Esophagus muscularis mucosa (tissue), 4 donors: ENCODE data around the gene HSPG2. TPM values are rescaled to one million over a fixed set of nuclear protein-coding genes. Genes with fewer than 3 reads are reported as not detected.
"Not testable (repeated sequence)": the region's sequence is repeated elsewhere in the genome, so short reads cannot be mapped to it uniquely, and the experiment has no call there.

Source experiments
- DNase-seq: peaks from one replicate; pipeline ENCODE4 v3.0.0-alpha.2; 2017; ENCODE audit errors: extremely low spot score
- H3K27ac ChIP-seq, 4 donors: fragments of 200-600 bp; sonication (generic); replicated peaks in 1 of 4; 1 replicate in 3 of 4; 2 replicates in 1 of 4; pipeline ENCODE4 v1.5.1; 2016 to 2019; ENCODE audit warnings: mild to moderate bottlenecking in 1 of 4
- H3K27me3 ChIP-seq, 4 donors: fragments of 200-600 bp; sonication (generic); one replicate each; pipeline versions ENCODE4 v1.5.1 to v1.6.0; 2016 to 2019
- H3K36me3 ChIP-seq, 4 donors: fragments of 200-600 bp; sonication (generic); one replicate each; pipeline ENCODE4 v1.5.1; 2016 to 2019
- H3K4me1 ChIP-seq, 4 donors: fragments of 200-600 bp; sonication (generic); one replicate each; pipeline ENCODE4 v1.5.1; 2016 to 2019
- H3K4me3 ChIP-seq, 4 donors: fragments of 200-600 bp; sonication (generic); 1 replicate in 2 of 4; 2 replicates in 2 of 4; pipeline ENCODE4 v1.5.1; 2016 to 2019; ENCODE audit warnings: mild to moderate bottlenecking in 4 of 4, moderate library complexity in 1 of 4
- H3K9me3 ChIP-seq, 4 donors: fragments of 200-600 bp; sonication (generic); 1 replicate in 3 of 4; 2 replicates in 1 of 4; pipeline ENCODE4 v1.5.1; 2016 to 2019
- CTCF ChIP-seq, 3 experiments: fragments of 200-600 bp in 2 of 3; fragments of 450-650 bp in 1 of 3; sonication (generic) in 2 of 3; IDR thresholded peaks; one replicate each; pipeline ENCODE4 v1.5.1; 2017 to 2019; ENCODE audit warnings: antibody characterized with exemption in 3 of 3, mild to moderate bottlenecking in 2 of 3, moderate library complexity in 1 of 3
- EP300 ChIP-seq: sonication (generic); formaldehyde crosslinking; IDR thresholded peaks from one replicate; pipeline ENCODE4 v1.6.1; 2017; ENCODE audit warnings: antibody characterized with exemption
- POLR2A ChIP-seq: fragments of 450-650 bp; IDR thresholded peaks from one replicate; pipeline ENCODE4 v1.6.1; 2017; ENCODE audit warnings: antibody characterized with exemption, moderate library complexity, mild to moderate bottlenecking, low read depth
- POLR2AphosphoS5 ChIP-seq, 2 donors: sonication (generic); formaldehyde crosslinking; IDR thresholded peaks; one replicate each; pipeline ENCODE4 v1.6.1; 2017; ENCODE audit warnings: antibody characterized with exemption in 2 of 2
- WGBS: methylation state at CpG from one replicate; pipeline ENCODE4 v1.1.5; 2018; 5-methylcytosine and 5-hydroxymethylcytosine counted together
- intact Hi-C: fragments of 100-400 bp; cut with DNase I; formaldehyde crosslinking; loops from one replicate; pipeline ENCODE4 v1.15.1; 2023
- total RNA-seq, 4 donors: library from RNA; depleted of rRNA; stranded (reverse); fragments of >200 nt; gene quantifications; one replicate each; pipeline versions ENCODE4 v1.1.0 to v1.2.1, GENCODE V29; 2016

Gene HSPG2
- total RNA-seq, 4 donors from 2014 or later: 414 to 1,199 (median 595) TPM

- H3K36me3 ChIP-seq, H3K27me3 ChIP-seq, DNase-seq, intact Hi-C loops, H3K9me3 ChIP-seq, H3K27ac ChIP-seq, H3K4me1 ChIP-seq, H3K4me3 ChIP-seq: not testable (repeated sequence)
- WGBS: 84% methylated on average over 8 of the region's 8 CpGs
Measured at GRCh38 chr1:21973948-21974347, 36.8 kb upstream of the HSPG2 start.

DNA sequence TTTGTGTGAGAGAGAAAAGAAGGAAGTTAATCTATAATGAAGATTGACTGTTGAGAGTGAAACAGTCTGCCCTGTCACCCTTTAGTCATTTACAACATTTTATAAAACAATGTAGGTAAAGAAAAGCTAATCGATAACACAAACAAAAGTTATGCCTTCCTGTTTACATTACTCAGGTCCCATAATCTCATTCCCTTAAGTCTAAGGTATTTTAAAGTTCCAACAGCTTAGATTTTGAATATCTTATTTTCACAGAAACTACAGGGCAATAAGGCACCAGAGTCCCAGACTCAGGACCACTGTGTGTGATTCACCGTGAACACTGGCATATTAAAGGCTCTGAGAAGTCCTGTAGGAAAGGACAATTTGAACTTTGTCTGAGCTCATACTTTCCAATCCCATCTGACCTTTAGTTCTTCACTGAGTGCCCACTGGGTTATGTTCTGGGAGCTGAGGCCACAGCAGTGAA, 35.9 kb upstream of the HSPG2 start:
- H3K4me1 ChIP-seq, intact Hi-C loops, H3K27me3 ChIP-seq, H3K36me3 ChIP-seq, H3K9me3 ChIP-seq, DNase-seq, H3K27ac ChIP-seq, H3K4me3 ChIP-seq: not testable (repeated sequence)
- WGBS: 61% methylated on average over 2 of the region's 2 CpGs

- H3K27me3 ChIP-seq, H3K27ac ChIP-seq, H3K36me3 ChIP-seq, intact Hi-C loops, DNase-seq, H3K4me3 ChIP-seq, H3K4me1 ChIP-seq, H3K9me3 ChIP-seq: not testable (repeated sequence)
- WGBS: 56% methylated on average over 4 of the region's 4 CpGs
Measured at GRCh38 chr1:21970523-21970922, 33.4 kb upstream of the HSPG2 start.

DNA sequence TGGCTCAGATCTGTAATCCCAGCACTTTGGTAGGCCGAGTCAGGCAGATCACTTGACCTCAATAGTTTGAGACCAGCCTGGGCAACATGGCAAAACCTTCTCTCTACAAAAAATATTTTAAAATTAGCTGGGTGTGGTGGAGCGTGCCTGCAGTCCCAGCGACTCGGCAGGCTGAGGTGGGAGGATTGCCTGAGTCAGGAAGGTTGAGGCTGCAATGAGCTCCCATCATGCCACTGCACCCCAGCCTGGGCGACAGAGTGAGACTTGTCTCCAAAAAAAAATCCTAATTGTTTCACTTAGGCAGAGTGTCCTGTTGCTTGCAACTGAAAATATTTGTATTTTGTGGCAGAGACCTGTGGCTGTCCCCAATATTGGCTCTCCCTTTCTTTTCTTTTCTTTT, 32.0 kb upstream of the HSPG2 start:
- not testable (repeated sequence) for H3K36me3 ChIP-seq, H3K27ac ChIP-seq, H3K27me3 ChIP-seq, H3K9me3 ChIP-seq, DNase-seq, H3K4me1 ChIP-seq, H3K4me3 ChIP-seq
- intact Hi-C loops: loop anchor here (10.0 kb wide), 1 partner anchor 204 kb away; no protein-coding TSS in a partner anchor
- no CpG with 5 or more reads among the region's 5 CpGs for WGBS

DNA sequence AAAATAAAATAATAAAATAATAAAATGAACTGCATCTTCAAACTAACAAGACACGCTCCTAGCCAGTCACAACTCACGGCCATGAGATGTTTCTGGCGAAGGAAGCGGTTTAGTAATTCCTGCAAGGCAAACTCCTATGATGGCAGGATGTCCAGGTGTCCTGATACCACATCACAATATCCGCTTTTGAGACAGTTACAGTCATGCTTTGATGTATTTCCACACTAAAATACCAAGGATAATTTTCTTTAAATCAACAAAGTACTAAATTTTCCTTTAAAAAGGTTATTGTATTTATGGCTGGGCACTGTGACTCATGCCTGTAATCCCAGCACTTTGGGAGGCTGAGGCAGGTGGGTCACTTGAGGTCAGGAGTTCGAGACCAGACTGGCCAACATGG, 30.1 kb upstream of the HSPG2 start:
- peaks cover 6 to 11% (median 9%) of the 10 kb centered on the region in 4 donors for H3K4me1 ChIP-seq
- intact Hi-C loops: loop anchor here (10.0 kb wide), 1 partner anchor 202 kb away; no protein-coding TSS in a partner anchor
- WGBS: 95% methylated on average over 5 of the region's 6 CpGs
- not testable (repeated sequence) for H3K27ac ChIP-seq, H3K4me3 ChIP-seq, H3K27me3 ChIP-seq, DNase-seq, H3K36me3 ChIP-seq, H3K9me3 ChIP-seq

GRCh38 chr1:21966247-21967000, 29.3 kb upstream of the HSPG2 start:
- TF ChIP-seq CTCF (IDR thresholded peaks at IDR 0.05) (no peak), POLR2A (no peak), EP300 (no peak)
- Histone ChIP-seq H3K27ac (no peak overlapping the region), H3K4me1 (peaks cover 6 to 15% (median 11%) of the 10 kb centered on the region in 4 donors), H3K4me3 (no peak overlapping the region), H3K9me3 (no peaks in the 10 kb centered on the region), H3K27me3 (no peaks in the 10 kb centered on the region), H3K36me3 (no peaks in the 10 kb centered on the region)
- intact Hi-C loops: loop anchor here (10.0 kb wide), 1 partner anchor 202 kb away; no protein-coding TSS in a partner anchor
- no peak for DNase-seq
- WGBS: 87% methylated on average over 15 of the region's 15 CpGs

- WGBS: 47% methylated on average over 11 of the region's 11 CpGs
- H3K4me3 ChIP-seq: no peak overlapping the region
- DNase-seq: no peak
- TF ChIP-seq POLR2AphosphoS5 (IDR thresholded peaks at IDR 0.05) (peak; percentile 70 to 73), EP300 (no peak), POLR2A (no peak), CTCF (IDR thresholded peaks at IDR 0.05) (peak in 2 of 3 experiments; percentile 89 to 96)
- H3K36me3 ChIP-seq: no peaks in the 10 kb centered on the region
- peaks cover 6 to 15% (median 11%) of the 10 kb centered on the region in 4 donors for H3K4me1 ChIP-seq
- no peaks in the 10 kb centered on the region for H3K27me3 ChIP-seq
- H3K27ac ChIP-seq: no peak overlapping the region
- intact Hi-C loops: loop anchor here (2.0 to 10.0 kb wide), 2 partner anchors 95 to 199 kb away; no protein-coding TSS in a partner anchor
- no peaks in the 10 kb centered on the region for H3K9me3 ChIP-seq
Measured at GRCh38 chr1:21963477-21964217, 26.5 kb upstream of the HSPG2 start.
